ENCODE measurements around the gene FDX1.
A peak's percentile ranks its signal among the peaks of the same experiment; 100 is the strongest.

The FDX1 gene

DNA sequence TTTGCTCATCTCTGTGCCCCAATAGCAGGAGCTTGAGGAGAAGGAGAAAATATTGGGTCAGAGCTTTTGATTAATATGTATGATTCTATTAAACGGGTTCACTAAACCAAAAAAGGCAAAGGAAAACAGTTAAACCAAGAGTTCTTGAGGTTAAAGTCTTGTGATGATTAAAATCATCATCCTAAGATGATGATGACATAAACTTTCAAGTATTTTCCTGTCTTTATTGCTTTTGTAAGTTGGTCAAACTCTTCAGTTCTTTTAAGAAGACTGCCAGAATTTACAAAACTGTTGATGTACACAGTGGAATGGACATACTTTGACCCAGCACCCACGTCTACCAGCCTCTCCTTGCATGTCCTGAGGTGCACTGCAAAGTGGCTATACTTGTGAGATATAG lies 41.0 kb downstream of the FDX1 start:
- no peak for DNase-seq

DNA sequence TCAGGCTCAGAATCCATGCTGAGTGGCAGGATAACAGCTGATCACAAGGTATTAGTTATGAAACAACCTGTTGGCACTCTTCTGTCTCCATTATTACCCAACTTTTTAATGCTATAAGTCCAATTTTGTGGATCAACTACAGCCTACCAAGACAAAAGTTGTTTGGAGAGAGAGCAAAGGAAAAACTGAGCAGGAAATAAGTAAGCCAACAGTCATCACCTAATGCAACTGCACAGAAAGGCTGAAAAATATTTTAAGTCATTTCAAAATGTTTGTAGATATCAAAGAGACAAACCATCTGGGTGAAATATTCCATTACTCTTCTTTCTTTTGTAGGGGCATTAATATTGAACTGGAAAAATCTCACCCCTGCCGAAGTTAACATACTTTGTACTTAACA lies 41.6 kb downstream of the FDX1 start:
- no peak for DNase-seq

DNA sequence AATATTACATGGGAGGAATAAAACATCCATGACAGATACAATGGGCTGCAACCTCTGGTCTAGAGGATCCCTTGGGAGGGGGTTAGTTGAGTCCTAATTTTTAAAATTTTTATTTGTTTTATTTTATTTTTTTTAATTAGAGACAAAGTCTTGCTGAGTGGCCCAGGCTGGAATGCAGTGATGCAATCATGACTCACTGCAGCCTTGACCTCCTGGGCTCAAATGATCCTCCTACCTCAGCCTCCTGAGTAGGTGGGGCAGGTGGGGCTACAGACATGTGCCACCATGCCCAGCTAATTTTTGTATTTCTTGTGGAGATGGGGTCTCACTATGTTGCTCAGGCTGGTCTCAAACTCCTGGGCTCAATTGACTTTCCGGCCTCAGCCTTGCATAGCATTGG lies 43.1 kb downstream of the FDX1 start:
- no peak for DNase-seq

DNA sequence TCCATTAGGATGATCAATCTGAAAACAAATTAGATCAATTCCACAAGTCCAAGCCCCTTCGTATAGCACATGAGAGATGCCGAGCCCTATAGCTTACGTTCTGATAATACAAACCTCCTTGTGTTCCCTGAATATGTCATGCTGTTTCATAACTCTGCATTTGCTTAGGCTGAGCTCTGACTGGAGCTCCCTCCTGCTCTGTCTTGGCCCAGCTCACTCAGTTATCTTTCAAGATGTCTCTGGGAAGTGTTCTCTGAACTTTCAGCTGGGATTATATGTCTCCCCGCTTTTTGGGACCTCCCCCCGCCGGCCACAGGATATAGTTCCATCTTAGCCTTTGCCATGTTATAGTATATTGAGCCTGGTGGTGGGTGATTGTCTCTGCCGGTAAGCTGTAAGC lies 44.0 kb downstream of the FDX1 start:
- no peak for DNase-seq

DNA sequence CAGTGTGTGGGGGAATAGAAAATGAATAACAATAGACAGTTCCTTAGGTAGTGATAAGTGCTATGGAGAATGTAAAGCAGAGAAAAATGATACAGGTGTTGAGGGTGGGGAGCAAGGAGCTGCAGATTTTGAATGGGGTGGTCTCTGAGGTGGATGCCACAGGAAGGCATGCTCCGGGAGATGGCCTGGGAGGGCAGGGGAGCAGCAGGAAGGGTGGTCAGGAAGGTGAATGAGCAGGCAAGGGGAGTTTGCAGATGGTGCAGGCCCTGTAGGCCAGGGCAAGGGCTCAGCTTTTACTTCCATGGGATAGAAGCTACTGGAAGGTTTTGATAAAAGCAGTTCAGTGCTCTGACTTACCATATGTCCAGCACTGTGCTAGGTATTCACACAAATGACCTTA lies 44.8 kb downstream of the FDX1 start:
- DNase-seq: no peak

DNA sequence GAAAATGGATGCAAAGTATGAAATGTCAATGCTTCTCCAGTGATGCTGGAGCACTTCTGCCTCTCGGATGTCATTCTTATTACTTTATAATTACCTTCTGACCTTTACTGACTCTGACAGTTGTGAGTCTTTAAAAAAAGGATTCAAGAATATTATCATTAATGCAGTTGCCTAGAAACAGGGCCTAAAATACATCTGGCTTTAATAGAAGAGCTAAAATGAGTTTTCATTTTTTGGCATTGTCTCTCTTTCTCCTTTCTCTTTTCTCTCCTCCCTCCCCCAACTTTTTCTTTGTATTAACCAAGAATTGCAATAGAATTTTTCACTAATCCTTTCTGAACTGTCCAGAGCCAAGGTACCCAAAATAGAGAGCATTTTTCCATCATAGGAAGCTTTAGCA lies 45.9 kb downstream of the FDX1 start:
- DNase-seq: no peak

DNA sequence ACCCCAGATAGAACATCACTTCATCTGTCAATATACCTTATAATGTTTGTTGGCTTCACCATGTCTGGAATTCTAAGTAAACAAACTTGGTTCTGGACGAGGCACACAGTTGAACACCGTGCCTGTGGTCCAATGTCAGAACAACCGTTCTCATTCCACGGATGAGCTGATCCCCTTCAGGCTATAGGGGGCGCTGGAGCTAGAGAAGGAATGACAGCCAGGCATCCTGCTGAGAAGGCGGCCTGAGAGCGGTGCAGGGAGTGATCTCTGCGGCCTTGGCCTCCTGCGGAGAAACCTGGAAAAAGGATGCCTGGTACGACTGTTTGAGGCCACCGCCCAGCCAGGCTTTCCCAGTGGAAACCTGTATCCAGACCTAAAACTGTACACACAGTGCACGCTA lies 48.7 kb downstream of the FDX1 start:
- DNase-seq: no peak

DNA sequence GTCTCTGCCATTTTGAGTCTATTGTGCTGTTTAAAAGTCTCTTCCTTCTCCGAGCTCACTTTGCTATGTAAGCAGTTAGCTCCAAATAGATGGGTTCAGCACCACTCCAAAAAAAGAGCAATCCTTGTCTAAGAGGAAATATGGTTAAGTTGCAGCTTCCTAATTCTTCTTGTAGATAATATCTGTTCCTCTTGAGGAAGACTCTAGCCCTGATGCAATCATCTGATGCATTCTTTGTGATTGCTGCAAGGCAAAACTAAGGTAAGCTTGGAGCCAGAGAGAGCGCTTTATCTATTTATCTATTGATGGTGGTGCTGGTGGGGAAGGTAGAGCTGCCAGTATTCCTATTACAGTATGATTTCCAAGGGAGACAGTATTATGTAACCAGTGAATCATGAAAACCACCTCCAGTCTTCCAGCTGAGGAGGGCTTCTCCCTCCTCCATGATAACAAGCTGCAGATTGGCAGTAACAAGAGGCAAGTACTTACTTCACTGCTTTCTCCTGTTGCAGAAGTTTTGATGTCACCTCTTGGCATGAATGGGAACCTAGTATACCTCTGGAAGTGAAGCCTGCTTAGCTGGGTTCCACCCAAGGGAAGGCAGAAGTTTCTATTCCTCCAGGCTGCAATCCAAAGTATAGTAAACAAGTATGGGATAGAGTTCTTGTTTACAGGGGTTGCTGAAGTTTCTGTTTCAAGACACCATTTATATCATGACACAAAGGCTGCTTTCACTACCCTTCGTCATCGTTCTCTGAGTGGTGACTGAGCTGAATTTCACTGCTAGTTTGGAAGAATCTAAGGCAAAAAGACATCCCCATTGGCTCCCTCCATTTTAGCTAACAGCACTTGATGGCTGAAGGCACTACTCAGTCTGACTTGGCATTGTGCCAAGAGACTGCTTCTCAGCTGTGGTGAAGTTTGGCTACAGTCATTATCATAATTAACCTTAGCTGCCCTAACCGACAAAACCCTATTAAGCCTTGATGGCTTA lies 49.7 kb downstream of the FDX1 start:
- no peak for DNase-seq

DNA sequence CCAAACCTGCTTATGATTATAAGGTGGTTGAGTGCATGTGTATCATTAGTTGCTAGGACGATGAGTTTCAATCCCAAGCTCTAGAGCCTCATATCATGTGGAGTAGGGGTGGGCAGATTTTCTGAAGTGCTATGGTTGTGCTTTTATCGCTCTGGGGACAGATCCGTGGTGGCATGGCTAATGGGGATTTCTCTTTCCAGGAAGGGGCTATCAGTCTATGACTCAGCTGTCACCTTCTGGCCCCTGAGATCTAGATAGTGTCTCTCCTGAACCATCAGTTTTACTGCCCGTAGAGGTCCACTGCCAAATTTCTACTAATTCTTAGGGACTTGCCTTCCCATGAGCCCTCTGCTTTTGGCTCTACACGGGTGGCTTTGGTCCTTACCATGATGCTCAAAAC lies 51.8 kb downstream of the FDX1 start:
- no peak for DNase-seq

DNA sequence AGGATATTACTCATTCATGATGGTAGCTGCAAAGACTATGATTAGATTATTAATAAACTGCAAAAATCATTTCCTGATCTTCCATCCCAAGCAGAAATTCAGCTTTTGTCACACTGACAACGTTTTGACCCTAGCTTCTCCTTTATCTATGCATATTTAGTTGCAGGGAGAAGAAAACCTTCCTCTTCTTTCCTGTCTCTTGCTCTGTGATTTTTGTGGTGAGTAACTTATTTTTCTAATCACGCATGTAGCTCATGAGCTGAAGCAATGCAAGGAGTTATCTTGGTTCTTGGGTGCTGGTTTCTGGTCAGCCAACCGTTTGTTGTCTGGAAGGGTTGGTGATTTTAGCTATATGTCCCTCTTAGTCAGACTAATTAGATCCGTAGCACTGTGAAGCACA lies 56.4 kb downstream of the FDX1 start:
- DNase-seq: no peak

DNA sequence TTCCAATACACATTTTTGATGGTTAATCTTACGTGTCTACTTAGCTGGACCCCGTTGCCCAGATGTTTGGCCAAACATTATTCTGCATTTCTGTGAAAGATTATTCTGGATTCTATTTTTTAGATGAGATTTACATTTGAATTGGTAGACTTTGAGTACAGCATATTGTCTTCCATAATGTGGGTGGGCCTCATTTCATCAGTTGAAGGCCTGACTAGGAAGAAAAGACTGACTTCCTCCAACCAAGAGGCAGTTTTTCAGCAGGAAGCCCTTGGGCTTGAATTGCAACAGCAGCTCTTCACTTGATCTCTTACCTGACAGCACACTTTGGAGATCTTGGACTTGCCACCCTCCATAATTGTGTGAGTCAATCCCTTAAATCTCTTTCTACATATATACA lies 58.7 kb downstream of the FDX1 start:
- no peak for DNase-seq

DNA sequence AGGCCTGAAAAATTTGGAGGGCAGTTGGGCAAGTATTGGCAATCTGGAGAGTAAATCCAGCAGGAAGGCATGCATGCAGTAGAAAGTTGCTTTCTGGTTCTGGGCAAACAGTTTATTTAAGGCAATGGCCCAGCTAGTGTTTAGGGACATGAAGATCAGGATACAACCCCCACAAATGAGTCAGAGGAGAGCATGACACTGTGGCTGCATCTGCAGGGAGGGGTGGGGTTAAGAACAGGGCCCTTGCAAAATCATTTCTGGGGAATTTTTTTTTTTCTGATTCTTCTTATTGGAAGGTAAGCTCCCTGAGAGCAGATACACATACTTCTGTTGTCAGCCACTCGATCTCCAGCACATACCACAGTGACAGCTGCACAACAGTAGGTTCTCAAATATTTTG lies 61.1 kb downstream of the FDX1 start:
- no peak for DNase-seq

DNA sequence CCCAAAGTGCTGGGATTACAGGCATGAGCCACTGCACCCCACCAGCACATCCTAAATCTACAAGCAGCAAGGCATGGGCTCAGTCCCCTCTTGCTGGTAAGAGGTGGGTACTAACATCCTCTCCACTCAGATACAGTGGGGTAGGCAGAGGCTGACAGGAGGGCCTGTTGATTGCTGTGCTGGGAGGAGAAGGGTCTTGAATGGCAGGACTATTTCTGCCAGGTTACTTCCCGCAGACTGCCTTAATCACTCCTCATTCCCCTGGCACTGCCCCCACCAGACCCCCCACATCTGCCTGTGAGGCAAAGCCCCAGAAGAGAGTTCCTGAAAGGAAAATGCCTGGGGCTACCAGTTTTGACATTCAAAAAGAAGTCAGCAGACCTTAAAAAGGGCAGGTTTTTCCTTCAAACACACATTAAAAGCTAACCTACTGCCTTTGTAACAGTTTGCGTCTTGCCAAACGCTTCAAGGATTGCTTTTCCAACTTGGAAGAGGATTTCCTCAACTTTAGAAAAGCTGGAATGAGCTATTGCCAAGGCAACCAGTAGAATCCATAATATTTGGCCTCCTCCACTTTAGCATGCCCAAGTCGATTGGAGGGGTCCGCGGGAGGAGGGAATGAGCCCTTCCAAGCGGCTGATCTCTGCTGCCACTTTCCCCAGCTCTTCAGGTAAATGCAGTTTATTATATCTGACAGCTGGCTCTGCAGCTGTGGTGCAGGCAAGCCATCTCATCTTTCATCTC lies 62.0 kb downstream of the FDX1 start:
- no peak for DNase-seq

DNA sequence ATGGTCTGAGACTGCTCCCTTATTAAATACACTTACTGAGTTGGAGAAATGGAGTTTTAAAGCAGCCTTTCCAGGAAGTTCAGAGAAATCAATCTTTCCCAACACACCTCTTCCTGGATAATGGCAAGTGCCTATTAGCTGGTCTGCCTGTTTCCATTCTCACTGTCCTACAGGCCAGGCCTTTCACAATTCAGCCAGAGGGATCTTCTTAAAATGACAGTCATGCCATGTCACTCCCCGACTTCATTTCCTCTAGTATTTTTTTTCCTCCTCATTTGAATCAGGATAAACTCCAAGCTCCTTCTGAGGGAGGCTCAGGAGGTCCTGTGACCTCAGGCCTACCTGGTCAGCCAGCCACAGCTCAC lies 62.6 kb downstream of the FDX1 start:
- DNase-seq: peak; percentile 33

DNA sequence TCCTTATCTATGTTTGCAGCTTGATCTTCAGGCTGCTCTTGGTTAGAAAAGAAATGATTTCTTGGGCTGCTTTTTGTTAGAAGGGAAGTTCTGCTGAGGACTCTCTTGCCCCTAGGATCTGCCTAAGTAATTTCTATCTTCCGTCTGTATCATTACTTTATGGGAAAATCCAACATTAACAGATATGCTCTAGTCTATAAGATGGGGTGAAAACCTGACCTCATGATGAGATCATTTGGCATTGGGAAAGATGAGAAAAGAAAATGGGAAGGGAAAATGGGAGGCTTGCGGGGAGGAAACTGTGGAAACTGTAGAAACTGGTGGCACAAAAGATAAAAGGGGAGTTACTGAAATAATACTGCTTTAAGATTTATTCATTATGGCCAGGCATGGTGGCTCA lies 63.6 kb downstream of the FDX1 start:
- DNase-seq: no peak

DNA sequence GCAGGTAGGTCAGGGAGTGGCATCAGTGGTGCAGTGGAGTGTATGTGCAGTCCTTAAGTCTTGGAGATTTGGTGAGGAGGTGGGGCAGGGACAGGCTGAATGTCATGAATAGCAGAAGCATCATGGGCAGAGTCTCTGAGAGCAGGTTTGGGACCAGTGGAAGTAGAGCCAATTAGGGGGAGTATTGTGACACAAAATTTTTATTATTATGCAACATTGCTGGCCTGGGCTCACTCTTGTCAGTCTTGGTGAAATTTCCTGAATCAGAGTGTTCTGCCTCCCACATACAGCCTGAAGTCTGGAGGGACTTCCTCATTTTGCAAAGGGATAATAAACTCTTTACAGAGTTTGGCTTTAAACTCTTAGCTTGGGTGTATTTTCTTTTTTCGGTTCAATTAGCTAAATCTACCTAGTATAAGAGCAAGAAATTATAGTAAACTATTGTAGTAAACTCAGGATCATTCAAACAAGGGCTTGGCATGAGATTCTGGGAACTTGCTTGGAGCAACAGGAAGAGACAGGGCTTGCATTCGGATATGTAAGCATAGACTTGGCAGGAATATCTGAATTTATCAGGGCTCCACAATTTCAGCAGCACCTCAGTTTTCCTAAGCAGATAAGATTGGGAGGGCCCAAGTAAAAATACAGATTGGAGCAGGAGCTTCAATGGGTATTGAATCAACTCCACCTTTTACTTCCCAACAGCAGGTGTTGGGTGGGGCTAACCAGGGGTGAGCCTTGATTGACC lies 67.7 kb downstream of the FDX1 start:
- DNase-seq: no peak

DNA sequence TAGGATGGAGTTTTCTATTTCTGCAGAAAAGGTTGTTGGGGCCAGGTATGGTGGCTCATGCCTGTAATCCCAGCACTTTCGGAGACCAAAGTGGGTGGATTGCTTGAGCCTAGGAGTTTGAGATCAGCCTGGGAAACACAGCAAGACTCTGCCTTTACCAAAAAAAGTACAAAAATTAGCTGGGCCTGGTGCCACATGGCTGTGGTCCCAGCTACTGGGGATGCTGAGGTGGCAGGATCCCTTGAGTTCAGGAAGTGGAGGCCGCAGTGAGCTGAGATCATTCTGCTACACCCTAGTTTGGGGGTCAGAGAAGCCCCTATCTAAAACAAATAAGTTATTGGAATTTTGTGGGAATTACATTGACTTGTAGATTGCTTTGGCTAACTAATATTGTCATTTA lies 71.7 kb downstream of the FDX1 start:
- DNase-seq: no peak

DNA sequence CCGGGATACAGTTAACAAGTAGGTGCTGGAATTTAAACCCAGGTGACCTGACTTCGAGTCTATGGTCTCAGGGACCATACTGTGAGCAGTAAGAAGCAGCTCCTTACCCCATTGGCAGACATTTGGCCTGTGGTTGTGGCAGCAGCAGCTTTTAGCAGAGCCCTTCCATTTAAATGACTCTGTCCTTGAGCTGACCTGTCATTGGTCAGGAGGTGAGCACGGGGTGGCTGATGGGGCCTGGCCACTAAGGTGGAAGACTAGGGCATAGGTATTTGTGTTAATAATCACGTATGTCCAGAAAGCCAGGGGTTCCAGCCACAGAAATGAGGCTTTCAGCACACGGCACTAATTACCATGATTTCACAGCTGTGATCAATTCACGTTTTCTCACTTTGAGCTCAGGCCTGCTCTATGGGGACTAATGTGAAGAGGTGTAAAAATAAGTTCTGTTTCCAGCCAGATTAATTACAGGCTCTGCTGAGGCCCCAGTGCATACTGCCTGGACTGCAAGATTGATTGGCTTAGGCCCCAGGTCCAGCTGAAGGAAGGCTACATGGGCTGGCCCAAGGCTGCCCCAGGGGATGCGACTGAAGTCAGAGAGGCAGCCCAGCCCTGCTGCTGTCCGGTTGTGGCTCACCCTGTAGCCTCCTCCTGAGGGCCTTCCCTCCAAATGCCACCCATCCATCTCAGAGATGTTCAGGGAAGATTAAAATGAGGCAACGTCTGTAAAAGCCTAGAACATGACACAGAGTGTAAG lies 76.0 kb downstream of the FDX1 start:
- no peak for DNase-seq

DNA sequence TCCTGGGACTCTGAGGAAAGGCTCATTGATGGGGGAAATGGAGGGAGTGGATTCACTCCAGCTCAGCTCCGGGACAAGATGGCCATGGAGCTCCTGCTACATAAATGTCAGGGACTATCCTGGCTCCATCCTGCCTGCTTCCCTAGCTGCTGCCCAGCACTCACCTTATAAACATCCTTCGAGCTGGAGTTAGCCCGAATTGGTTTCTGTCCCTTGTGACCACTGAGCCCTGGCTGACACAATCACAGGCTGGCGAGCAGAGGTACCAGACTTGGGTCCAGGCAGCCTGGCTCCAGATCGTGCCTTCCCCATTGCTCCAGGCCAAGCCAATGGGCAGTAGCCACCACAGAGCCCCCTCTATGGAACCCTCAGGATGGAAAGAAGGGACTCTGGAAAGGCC lies 77.6 kb downstream of the FDX1 start:
- DNase-seq: no peak

DNA sequence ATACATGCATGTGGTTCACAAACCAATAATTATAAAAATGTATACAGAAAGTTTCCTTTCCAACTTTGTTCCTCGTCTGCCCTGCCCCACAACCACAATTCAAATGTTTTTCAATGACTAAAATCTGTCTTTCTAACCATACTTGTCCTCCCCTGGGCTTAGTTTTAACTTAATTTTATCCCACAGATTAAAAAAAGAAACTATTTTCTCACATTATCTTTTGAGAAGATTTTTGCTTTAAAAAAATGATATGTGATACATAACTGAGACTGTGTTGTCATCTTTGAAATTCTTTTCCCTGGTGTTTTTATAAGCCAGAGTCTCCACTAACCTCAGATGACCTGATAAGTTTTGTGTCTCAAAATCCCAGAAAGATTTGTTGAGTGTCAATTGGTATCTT lies 79.0 kb downstream of the FDX1 start:
- DNase-seq: no peak

DNA sequence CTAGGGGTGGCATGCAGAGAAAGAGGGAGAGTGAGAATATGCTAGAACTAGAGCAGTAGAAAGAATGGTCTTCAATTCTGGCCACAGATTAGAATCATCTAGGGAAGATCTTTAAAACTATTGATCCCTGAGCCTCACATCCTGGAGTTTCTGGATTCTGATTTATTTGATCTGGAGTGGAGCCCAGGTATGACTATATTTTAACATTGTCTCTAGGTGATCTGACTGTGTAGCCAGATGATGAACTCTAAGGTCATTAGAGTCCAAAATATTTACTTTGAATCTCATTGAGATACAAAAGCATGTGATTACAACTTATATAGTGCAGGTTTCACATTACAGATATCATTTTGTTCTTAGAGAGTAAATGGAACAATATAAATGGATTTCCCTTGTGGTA lies 79.7 kb downstream of the FDX1 start:
- DNase-seq: no peak

DNA sequence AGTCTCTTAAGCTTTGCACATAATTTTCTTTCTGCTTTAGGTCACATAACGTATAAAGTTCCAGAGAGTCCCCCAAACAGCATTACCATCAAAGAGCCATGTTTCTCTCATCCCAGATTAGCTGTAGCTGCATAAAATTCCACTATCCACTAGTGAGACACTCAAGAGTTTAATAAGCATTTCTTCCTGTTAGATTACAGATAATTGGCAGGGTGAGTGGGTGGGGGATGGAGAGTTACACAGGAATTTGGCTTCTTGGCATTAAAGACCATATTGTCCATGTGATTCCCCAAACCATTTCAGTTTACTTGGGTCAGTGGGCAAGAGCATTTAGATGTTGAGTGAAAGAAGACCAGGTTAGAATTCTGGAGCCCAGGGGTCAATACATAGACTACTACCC lies 82.3 kb downstream of the FDX1 start:
- no peak for DNase-seq

DNA sequence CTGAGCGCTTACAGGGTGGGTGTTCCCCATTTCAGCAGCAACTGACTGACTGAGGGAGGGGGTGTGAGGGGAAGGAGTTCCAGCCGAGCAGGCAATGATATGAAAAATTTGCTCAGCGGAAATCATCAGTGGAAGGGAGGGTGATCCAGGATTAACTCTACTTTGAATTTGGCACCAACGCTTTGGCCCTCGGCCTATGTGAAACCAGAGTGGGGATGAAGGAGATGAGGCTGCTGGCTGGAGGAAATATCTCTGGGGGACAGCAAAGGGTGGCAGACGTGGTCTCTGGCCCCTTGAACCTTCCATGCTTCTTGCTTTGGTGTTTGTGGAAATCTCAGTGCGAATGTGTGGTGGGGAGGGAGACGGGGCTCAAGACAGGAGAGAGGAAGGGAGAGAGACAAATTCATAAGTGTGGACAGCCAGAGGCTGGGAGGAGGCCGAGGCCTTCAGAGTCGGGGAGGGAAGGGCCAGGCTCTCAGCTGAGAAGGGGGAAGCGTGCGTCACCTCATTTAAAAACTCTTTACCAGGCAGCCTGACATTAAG lies 83.6 kb downstream of the FDX1 start:
- no peak for DNase-seq
